KG1 (cell line): Measurements from ENCODE around the gene ZNF836.

ENCODE experiments used
- DNase-seq: peaks from one replicate; lab custom pipeline; 2025; lab: John Stamatoyannopoulos, UW

Gene ZNF836

DNA sequence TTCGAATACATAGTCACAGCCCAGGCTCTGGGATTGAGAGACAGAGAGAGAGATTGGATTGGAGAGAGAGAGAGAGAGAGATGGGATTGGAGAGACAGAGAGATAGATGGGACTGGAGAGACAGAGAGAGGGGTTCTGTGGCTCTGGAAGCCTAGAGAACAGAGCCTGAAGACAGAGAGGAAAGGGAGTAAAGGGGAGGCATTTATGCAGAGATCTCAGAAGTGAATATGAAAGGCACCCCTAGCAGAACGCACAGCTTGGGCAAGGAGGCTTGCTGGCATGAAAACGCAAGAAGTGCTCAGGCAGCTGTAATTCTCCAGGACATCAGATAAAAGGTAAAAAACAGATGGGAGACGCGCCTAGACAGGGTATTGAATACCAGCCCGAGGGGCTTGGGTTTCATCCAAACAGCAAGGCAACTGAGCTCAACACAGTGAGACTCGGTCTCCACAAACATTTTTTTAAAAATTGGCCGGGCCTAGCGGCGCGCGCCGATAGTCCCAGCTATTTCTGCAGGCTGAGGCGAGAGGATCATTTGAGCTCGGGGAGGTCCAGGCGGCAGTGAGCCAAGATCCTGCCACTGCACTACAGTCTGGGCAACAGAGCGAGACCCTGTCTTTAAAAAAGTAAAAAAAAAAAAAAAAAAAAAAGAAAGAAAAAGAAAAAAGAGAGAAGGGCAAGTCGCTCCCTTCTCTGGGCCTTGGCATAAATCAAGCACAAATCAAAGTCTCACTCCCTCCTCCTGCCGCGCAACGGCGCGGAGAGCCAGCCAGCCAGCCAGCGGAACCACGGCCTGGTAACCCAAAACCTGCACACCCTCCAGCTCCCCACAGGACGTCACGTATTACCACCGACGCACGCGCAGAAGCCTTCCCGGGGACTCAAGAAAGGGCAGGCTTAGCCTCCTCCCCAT, 17.7 kb upstream of the ZNF836 start:
- no peak for DNase-seq

DNA sequence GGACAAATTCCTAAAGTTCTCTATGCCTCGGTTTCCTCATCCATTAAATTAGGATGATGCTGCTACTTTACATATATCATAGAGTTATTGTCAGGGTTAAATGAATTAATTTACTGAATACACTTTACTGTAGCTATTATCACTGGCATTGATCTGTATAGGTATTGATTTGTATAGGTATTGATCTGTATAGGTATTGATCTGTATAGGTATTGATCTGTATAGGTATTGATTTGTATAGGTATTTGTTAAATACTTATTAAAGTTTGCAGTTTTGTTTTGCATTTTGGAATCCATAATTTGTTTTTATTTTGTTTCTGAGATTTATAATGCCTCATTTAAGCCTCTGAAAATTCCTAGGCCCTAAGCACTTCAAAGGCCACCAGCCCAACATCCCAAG, 16.0 kb upstream of the ZNF836 start:
- DNase-seq = no peak

DNA sequence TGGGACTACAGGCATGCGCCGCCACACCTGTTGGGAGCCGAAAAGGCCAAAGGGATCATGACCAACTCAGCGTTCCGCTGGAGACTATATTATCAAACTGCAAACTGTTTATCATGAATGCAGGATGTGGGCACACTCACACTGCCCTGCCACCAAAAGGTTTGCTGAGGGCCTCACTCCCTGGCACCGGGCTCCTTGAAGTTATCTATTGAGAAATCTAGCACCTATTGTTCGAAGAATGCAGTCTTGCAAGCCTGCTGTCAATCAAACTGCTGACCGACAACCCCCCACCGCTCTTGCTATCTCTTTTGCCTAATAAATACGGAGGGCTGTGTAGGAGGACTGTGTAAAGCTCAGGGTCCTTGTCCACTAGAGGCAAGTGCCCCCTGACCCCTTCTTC, 5.2 kb upstream of the ZNF836 start:
- no peak for DNase-seq

DNA sequence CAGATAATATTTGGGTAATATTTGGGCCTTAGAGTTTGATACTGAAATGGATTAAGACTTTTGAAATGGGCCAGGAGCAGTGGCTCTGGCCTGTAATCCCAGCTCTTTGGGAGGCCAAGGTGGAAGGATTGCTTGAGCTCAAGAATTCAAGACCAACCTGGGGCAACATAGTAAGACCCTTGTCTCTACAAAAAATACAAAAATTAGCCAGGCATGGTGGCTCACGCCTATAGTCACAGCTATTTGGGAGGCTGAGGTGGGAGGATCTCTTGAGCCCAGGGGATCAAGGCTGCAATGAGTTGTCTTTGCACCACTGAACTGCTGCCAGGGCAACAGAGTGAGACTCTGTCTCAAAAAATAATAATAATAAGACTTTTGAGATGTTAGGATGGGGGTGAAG, 926 bp upstream of the ZNF836 start:
- no peak for DNase-seq

DNA sequence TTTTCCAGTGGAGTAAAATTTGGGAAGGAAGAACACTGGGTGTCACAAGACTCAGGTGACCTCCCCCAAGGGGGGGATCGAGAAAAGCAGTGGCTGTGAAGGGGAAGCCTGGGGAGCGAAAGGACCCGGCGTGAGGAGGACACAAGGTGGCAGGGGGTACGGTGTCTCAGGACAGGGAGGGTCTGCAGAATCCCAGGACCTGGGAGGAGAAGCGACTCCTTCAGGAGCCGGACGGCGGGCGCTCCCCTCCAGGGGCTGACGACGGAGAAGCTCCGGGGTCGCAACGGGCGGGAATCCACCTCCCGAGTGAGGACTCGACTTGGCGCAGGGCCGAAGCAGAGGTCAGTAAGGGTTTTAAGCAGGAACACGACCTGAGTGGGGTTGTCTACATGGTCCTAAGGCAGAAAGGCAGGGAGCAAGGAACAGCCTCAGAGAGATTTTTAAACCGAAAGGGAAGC, 529 bp downstream of the ZNF836 start:
- no peak for DNase-seq

DNA sequence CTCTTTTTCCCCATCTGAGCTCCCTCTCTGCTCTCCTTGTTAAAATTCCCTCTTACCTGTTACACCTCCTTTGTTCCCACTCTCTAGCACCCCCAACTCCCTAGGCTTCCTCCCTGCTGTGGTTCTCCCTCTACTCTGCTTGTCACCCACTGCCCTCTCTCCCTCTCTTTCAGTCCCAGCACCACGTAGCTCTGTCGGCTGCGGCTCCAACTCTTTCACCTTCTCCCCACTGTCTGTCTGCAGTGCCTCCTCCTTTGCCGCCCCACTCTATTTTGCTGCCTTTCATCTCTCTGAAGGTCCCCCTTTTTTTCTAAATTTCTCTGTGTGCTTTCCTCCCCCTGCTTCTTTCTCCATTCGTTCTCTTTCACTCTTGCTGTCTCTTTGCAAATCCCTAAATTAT, 1.1 kb downstream of the ZNF836 start:
- DNase-seq = no peak

DNA sequence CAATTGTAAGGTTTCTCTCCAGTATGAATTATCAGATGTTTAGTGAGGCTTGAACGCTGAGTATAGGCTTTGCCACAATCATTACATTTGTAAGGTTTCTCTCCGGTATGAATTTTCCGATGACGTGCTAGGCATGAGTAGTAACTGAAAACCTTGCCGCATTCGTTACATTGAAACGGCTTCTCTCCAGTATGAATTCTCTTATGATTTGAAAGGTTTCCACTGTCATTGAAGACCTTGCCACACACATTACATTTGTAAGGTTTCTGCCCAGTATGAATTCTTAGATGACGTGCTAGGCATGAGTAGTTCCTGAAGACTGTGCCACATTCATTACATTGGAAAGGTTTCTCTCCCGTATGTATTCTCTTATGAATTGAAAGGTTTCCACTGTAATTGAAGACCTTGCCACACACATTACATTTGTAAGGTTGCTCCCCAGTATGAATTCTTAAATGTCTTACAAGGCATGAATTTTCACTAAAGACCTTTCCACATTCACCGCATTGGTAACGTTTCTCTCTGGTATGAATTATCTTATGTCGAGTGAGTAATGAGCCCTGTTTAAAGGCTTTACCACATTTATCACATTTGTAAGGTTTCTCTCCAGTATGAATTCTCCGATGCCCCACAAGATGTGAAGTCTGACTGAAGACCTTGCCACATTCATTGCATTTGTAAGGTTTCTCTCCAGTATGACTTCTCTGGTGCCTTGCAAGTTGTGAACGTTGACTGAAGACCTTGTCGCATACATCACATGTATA, 15.6 kb downstream of the ZNF836 start:
- DNase-seq = no peak

DNA sequence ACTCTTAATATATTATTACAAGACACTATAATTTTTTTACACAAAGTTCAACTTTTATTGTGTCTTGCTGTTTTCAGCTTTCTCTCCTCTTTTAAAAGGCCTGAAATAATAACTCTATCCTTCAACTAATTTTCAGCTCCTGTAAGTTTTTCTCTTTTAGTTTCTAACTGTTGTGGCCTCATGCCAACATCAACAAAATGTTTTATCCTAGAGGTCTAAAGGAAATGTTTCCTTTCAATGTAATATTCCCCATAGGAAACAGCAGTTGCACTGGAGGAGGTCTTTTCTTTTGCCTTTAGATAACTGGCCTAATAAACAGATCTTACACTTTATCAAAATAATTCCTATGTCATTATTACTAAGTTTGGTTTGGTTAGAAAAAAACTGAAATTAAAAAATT, 23.2 kb downstream of the ZNF836 start:
- DNase-seq = no peak

DNA sequence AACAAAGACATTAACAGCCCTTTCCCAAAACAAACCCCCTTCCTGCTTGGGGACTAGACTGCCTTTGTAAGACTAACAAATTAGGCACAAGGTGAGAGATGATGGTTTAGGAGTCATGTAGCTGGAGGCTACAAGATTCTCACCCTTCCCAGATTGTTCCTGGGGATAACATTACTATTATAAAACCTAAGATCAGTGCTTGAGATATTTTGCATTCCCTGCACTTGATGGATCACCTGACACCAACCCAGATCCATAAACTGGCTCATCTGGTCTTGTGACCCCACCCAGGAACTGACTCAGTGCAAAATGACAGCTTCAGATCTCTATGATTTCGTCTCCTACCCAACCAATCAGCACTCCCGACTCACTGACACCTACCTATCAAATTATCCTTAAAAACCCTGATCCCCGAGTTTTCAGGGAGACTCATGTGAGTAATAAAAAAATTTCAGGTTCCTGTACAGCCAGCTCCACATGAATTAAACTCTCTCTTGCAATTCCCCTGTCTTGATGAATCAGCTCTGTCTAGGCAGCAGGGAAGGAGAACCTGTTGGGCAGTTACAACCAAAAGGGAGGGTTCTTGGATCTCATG, 29.3 kb downstream of the ZNF836 start:
- no peak for DNase-seq

DNA sequence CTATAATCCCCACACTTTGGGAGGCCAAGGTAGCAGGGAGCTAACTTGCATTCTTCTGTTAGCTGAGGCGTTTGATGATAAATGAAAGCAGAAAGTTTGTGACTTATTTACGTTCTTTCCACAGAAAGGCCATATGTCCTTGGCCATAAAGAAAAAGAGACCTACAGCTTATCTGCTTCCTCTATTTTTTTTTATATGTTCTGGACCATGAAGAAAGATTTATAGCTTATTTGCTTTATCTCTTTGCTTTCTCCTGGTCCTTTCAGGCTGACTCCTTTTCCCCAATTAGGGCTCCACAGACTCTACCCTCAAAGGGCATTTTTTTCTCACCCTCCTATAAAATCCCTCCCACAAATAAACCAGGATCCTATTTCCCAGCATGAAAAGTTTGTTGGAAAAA, 30.2 kb downstream of the ZNF836 start:
- no peak for DNase-seq

DNA sequence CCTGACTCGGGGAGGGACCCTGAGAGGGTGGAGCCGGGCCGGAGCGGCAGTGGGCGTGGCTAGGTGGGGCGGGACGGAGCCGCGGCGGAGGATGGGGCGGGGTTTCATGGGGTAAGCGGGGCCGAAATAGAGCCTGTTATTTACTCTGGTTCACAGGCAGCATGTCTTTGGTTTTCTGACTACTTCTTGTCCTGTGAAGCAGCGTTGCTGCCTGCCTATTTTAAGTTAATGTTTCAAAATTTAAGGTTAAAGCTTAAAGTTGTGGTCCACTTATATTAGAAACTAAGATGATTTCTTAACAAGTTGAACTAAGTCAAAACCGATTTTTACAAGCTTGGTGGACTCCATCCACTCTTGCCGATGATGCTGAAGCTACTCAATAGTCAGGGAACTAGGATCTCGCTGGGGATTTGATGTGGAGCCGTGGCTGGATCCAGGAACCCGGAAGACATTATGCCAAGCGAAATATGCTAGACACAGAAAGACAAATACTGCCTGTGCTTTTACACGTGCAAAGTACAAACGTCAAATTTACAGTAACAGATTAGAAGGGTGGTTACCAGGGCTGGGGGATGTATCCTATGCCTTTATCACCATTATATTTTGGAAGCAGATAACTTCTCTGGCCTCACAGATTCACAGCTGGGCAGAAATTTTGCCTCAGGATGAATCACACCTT, 31.2 kb downstream of the ZNF836 start:
- DNase-seq = no peak

DNA sequence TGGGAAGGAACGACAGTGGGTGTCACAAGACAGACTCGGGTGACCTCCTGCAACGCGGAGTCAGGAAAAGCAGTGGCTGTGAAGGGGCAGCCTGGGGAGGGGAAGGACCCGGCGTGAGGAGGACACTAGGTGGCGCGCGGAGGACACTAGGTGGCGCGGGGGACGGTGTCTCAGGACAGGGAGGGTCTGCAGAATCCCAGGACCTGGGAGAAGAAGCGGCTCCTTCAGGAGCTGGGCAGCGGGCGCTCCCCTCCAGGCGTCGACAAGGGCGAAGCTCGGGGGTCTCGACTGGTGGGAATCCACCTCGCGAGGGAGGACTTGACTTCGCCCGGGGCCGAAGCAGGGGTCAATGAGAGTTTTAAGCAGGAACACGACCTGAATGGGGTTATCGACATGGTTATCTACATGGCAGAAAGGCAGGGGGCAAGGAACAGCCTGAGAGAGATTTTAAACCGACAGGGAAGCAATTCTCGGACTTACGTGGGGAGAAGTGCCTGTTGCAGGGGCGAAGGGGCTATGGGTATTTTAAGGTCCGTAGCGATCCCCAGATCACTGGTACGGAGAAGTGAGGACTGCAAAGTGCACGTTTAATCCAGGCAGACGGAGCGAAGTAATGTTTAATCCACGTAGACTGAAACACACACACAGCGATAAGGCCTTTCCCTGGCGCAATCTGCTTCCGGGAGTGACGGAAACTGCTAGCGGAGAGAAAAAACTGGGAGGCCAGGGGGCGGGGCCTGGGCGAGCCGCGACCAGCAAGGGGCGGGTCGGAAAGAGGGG, 32.0 kb downstream of the ZNF836 start, which contains the start of gene ZNF616:
Gene ZNF616 (minus strand): TSS at position 687 of the 780 bp plus-strand sequence. CDS start 9,426 bp downstream, outside the sequence.
- DNase-seq = peak; percentile 95

DNA sequence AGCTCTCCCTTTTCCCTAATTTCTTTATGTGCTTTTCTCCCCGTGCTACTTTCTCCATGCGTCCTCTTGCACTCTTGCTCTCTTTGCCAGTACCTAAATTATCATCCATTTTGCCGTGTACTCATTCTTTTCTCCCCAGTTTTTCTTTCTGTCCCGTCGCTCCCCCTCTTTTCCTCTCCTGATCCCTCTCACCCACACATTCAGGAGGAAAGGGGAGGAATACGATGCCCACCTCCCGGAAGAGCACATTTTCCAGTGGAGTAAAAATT, 32.5 kb downstream of the ZNF836 start:
- no peak for DNase-seq

DNA sequence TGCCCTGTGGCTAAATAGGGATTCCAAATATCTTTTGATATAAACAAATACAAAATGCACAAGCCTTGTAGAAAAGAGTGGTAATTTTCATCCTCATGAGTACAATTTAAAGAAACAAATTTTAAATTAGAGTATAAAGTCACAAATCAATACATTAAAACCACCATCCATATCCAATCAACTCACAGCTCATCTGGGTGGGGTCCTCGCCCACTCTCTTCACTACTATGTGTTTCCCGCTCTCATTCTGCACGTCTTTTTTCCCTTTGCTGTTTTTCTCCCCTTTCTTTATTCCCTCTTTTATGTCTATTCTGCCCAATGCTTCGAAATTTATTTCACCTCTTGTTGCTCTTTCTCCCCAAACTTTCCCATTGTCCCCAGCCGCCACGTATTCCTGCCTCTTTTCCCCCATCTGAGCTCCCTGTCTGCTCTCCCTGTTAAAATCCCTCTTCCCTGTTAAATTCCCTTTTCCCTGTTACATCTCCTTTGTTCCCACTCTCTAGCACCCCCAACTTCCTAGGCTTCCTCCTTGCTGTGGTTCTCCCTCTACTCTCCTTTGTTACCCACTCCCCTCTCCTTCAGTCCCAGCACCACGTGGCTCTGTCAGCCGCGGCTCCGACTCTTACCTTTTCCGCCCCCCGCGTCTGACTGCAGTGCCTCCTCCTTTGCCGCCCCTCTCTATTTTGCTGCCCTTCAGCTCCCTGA, 33.0 kb downstream of the ZNF836 start:
- DNase-seq = peak; percentile 43

DNA sequence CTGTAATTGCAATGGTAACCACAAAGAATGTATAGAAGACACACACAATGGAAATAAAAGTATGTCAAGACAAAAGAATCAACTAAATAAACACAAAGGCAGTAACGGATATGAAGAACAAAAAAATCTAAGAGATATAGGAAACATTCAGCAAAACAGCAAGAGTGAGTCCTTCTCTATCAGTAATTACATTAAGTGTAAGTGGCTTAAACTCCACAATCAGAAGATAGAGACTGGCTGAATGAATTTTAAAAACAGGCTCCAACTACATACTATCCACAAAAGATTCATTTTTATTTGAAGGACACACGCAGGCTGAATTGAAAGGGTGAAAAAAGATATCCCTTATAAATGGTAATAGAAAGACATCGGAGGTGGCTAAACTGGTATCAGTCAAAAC, 51.1 kb downstream of the ZNF836 start:
- no peak for DNase-seq

DNA sequence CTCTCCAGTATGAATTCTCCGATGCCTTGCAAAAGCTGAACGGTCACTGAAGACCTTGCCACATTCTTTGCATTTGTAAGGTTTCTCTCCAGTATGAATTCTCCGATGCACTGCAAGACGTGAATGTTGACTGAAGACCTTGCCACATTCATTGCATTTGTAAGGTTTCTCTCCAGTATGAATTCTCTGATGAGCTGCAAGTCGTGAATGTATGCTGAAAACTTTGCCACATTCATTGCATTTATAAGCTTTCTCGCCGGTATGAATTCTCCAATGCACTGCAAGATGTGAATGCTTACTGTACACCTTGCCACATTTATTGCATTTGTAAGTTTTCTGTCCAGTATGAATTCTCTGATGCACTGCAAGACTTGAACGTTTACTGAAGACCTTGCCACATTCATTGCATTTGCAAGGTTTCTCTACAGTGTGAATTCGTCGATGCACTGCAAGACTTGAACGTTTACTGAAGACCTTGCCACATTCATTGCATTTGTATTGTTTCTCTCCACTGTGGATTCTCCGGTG, 55.8 kb downstream of the ZNF836 start:
- DNase-seq = no peak

DNA sequence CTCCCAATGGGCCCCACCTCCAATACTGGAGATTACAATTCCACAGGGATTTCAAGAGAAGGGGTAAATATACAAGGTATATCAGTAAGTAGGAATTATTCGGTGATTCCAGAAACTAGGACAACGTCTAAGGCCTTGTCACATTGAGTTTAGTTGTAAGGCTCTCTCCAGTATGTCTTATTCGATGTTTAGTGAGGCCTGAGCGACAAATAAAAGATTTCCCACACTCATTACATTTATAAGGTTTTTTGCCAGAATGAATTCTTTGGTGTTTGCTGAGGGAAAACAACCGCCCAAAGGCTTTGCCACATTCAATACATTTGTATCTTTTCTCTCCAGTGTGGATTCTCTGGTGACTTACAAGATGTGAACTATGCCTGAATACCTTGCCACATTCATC, 56.7 kb downstream of the ZNF836 start:
- no peak for DNase-seq

DNA sequence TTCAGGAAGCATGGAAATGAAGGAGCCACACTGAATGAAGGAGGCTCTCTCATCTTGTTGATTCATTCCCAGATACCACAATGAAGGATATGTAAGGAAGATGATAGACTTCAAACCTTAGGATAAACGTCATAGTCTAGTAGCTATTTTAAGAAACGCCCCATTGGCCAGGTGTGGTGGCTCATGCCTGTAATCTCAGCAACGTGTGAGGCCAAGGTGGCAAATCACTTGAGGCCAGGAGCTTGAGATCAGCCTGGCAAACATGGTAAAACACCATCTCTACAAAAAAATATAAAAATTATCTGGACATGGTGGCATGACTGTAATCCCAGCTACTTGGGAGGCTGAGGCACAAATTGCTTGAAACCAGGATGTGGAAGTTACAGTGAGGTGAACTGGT, 58.8 kb downstream of the ZNF836 start:
- DNase-seq = no peak

DNA sequence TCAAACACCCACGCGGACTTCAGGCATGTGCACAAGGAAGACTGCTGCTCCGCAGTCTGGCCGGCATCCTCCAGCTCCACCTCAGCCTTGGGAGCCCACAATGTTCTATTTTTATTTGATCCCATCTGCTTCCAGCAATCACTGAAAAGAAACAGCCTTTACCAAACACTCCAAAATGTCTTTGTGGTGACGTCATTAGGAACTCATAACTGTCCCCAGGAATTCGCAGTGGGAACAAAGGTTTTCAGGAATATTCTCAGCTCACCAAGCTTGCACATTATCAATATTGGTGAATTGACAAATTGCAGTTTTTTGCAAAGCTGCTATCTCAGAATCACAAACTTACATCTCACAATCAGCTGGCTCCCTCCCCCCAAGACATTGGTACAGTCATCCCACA, 60.6 kb downstream of the ZNF836 start:
- no peak for DNase-seq
